HEK293T (cell line): ENCODE data around the gene NHS.

Experiments
- CTCF ChIA-PET: fragments of 350-600 bp; formaldehyde crosslinking; extraction: SDS; loops from one replicate; lab custom pipeline; 2021; ENCODE audit warnings: antibody characterized with exemption, inconsistent platforms; lab: Yijun Ruan, JAX
- POLR2A ChIA-PET: fragments of 350-600 bp; formaldehyde crosslinking; extraction: SDS; loops from one replicate; lab custom pipeline; 2020; ENCODE audit warnings: antibody characterized with exemption, inconsistent platforms; lab: Yijun Ruan, JAX
- DNase-seq: peaks from one replicate; pipeline ENCODE4 v3.0.0; 2012; ENCODE audit warnings: mixed read lengths; ENCODE audit errors: extremely low spot score
- ARNT ChIP-seq: fragments of 450-650 bp; IDR thresholded peaks from 2 replicates; pipeline ENCODE4 v1.6.1; 2017; ENCODE audit warnings: mild to moderate bottlenecking
- BHLHE40 ChIP-seq: fragments of 450-650 bp; IDR thresholded peaks from 2 replicates; pipeline ENCODE4 v1.6.1; 2016; ENCODE audit warnings: mild to moderate bottlenecking, moderate library complexity, borderline replicate concordance
- CTBP1 ChIP-seq: fragments of 450-650 bp; IDR thresholded peaks from 2 replicates; pipeline ENCODE4 v1.6.1; 2016; ENCODE audit warnings: borderline replicate concordance
- ELF4 ChIP-seq: fragments of 450-650 bp; IDR thresholded peaks from 2 replicates; pipeline ENCODE4 v1.6.1; 2017; ENCODE audit warnings: antibody characterized with exemption
- FOXA1 ChIP-seq: fragments of 450-650 bp; IDR thresholded peaks from 2 replicates; pipeline ENCODE4 v1.6.1; 2016; ENCODE audit warnings: mild to moderate bottlenecking
- FOXK2 ChIP-seq: fragments of 450-650 bp; IDR thresholded peaks from 2 replicates; pipeline ENCODE4 v1.6.1; 2016; ENCODE audit warnings: mild to moderate bottlenecking
- FOXM1 ChIP-seq: fragments of 450-650 bp; IDR thresholded peaks from 2 replicates; pipeline ENCODE4 v1.6.1; 2017; ENCODE audit warnings: mild to moderate bottlenecking, borderline replicate concordance
- HDGF ChIP-seq: fragments of 450-650 bp; IDR thresholded peaks from 2 replicates; pipeline ENCODE4 v1.6.1; 2017; ENCODE audit warnings: antibody characterized with exemption, borderline replicate concordance
- L3MBTL2 ChIP-seq: fragments of 450-650 bp; conservative IDR thresholded peaks from 2 replicates; pipeline ENCODE4 v1.6.1; 2016; ENCODE audit warnings: mild to moderate bottlenecking
- LEF1 ChIP-seq: fragments of 450-650 bp; IDR thresholded peaks from 2 replicates; pipeline ENCODE4 v1.6.1; 2017; ENCODE audit warnings: mild to moderate bottlenecking, borderline replicate concordance
- NFRKB ChIP-seq: fragments of 450-650 bp; IDR thresholded peaks from 2 replicates; pipeline ENCODE4 v1.6.1; 2016; ENCODE audit warnings: mild to moderate bottlenecking, moderate library complexity
- PKNOX1 ChIP-seq: fragments of 450-650 bp; IDR thresholded peaks from 2 replicates; pipeline ENCODE4 v1.6.1; 2016
- SP1 ChIP-seq: fragments of 450-650 bp; IDR thresholded peaks from 2 replicates; pipeline ENCODE4 v1.6.1; 2017
- SUZ12 ChIP-seq: fragments of 450-650 bp; IDR thresholded peaks from 2 replicates; pipeline ENCODE4 v1.6.1; 2016; ENCODE audit warnings: mild to moderate bottlenecking
- TARDBP ChIP-seq: fragments of 450-650 bp; IDR thresholded peaks from 2 replicates; pipeline ENCODE4 v1.6.1; 2016
- ZNF384 ChIP-seq: fragments of 450-650 bp; IDR thresholded peaks from 2 replicates; pipeline ENCODE4 v1.6.1; 2016

NHS gene

GRCh38 chrX:17471861-17472260, 96.9 kb downstream of the NHS start:
- no peak for DNase-seq
- POLR2A ChIA-PET, result no interaction called here
- TF ChIP-seq L3MBTL2 (no peak), CTBP1 (no peak), LEF1 (no peak), SUZ12 (no peak)
- CTCF ChIA-PET, result interaction anchor here (0.6 kb wide), 1 partner anchor 70 kb away, joined by 3 read pairs; no protein-coding TSS in a partner anchor

DNA sequence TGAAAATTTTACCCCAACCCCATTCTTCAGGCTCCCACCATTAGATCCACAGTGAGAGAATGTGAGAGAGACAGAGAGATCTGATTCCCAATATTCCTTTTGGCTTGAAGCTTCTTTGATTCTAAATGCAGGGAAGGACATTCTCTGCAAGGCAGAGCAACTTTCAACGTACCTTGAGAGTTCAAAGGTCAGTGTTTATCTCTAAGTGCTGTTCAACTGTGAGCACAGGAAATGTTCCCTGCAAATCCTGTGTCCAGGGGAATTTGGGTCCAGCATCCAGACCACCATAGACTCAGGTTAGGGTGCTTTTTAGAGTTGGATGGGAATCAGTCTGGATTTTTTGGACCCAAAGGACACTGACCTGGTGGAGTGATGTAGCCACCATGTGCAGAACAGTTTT, 97.4 kb downstream of the NHS start:
- no peak for TF ChIP-seq NFRKB
- TF ChIP-seq FOXK2, result no peak
- TF ChIP-seq L3MBTL2, result no peak
- TF ChIP-seq ZNF384, result no peak
- no peak for TF ChIP-seq LEF1
- no peak for TF ChIP-seq TARDBP
- TF ChIP-seq SUZ12, result no peak
- DNase-seq, result no peak
- CTCF ChIA-PET, result interaction anchor here (0.6 kb wide), 1 partner anchor 69 kb away, joined by 3 read pairs; no protein-coding TSS in a partner anchor
- POLR2A ChIA-PET, result no interaction called here

DNA sequence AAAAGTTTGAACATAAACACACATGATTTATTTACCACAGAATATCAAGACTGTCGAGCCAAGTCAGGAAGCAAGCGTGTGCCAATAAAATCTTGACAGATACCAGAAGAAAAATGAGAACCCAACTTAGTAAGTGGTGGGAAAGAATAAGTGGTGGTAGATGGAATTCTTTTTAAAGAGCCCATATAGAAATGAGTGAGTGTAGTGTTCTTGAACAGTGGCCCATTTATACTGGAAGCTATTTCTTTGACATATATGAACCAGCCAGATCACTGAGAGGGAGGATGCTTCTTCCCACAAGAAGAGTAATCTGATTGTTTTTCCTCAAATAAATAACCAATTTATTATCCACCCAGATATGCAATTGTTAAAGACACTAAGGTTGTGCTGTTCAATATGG, 98.0 kb downstream of the NHS start:
- ChIA-PET CTCF (no interaction called here), POLR2A (no interaction called here)
- no peak for DNase-seq
- TF ChIP-seq TARDBP (no peak), ELF4 (no peak), FOXA1 (no peak), FOXK2 (no peak), SP1 (no peak)

DNA sequence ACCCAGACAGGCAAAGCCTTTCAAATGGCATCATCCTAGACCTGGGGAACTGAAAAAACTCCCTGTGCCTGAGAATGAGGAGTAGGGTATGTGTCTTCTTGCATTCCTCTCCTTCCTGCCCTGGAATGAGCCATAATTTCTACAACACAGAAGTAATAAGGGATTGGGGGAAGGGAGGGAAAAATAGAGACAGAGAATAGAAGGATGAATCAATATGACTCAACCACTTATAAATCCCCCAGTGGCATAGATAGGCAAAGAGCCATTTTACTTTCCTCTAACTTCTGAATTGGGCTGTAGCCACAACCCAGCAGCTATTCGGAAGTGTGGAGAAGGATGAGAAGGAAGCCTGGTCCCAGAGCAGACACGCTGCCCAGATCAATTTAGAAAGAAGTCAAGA, 99.9 kb downstream of the NHS start:
- POLR2A ChIA-PET, result no interaction called here
- TF ChIP-seq ELF4 (no peak), HDGF (no peak), BHLHE40 (no peak), CTBP1 (no peak), ARNT (no peak), L3MBTL2 (no peak), TARDBP (no peak), FOXM1 (no peak)
- no peak for DNase-seq
- CTCF ChIA-PET, result no interaction called here

- POLR2A ChIA-PET, result no interaction called here
- CTCF ChIA-PET, result no interaction called here
- TF ChIP-seq FOXM1, result no peak
- no peak for TF ChIP-seq PKNOX1
- TF ChIP-seq BHLHE40, result no peak
- no peak for TF ChIP-seq LEF1
- TF ChIP-seq FOXA1, result no peak
- no peak for TF ChIP-seq CTBP1
- no peak for TF ChIP-seq SP1
- TF ChIP-seq NFRKB, result no peak
- TF ChIP-seq L3MBTL2, result no peak
- no peak for TF ChIP-seq TARDBP
- no peak for TF ChIP-seq FOXK2
- TF ChIP-seq SUZ12, result no peak
- no peak for TF ChIP-seq ZNF384
- no peak for TF ChIP-seq ELF4
- no peak for TF ChIP-seq HDGF
- TF ChIP-seq ARNT, result no peak
- DNase-seq, result no peak
Observed at GRCh38 chrX:17475449-17476217, 100.6 kb downstream of the NHS start.

GRCh38 chrX:17476411-17476810, 101.4 kb downstream of the NHS start:
- DNase-seq, result no peak
- POLR2A ChIA-PET, result no interaction called here
- TF ChIP-seq ELF4 (no peak), PKNOX1 (no peak), L3MBTL2 (no peak), LEF1 (no peak), ZNF384 (no peak), ARNT (no peak), TARDBP (no peak), HDGF (no peak), CTBP1 (no peak), BHLHE40 (no peak), FOXM1 (no peak), FOXA1 (no peak), SUZ12 (no peak)
- CTCF ChIA-PET, result no interaction called here

DNA sequence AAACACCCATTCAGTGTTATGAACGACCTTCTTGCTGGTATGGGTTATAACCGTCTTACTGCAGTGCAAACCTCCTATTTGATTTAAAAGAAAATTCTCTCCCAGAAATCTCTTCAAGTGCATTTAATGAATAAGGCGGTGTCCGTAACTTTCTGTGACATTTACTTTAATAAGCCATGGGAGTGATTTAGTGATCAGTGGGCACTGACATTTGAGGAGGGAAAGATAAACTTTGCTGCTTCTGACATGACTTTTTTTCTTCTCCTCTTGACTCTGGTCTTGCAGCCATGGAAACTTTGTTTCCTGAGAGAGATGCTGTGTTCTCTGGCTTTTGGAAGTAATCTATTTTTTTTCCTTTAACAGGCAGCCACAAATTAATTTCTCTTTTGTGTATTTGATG, 106.1 kb downstream of the NHS start:
- TF ChIP-seq FOXK2, result no peak
- no peak for TF ChIP-seq L3MBTL2
- TF ChIP-seq SUZ12, result no peak
- TF ChIP-seq FOXA1, result no peak
- no peak for TF ChIP-seq TARDBP
- no peak for TF ChIP-seq NFRKB
- no peak for TF ChIP-seq PKNOX1
- TF ChIP-seq CTBP1, result no peak
- TF ChIP-seq FOXM1, result no peak
- TF ChIP-seq SP1, result no peak
- no peak for TF ChIP-seq LEF1
- no peak for TF ChIP-seq ZNF384
- TF ChIP-seq BHLHE40, result no peak
- no peak for TF ChIP-seq HDGF
- TF ChIP-seq ELF4, result no peak
- TF ChIP-seq ARNT, result no peak
- ChIA-PET POLR2A (no interaction called here), CTCF (no interaction called here)
- no peak for DNase-seq
